Stimulated activated CD8-positive, alpha-beta memory T cell treated with anti-CD3 and anti-CD28 coated beads, Interleukin-12 subunit alpha, Interleukin-12 subunit beta, amount 100 ng/mL, for 1 hour (primary cell): ENCODE data around the gene C19orf25.
"Not testable (repeated sequence)": the region's sequence is repeated elsewhere in the genome, so short reads cannot be mapped to it uniquely, and the experiment has no call there.

Source experiments
- DNase-seq: peaks from one replicate; pipeline ENCODE4 v3.0.0-alpha.2; 2020; ENCODE audit warnings: low read depth

The C19orf25 gene

GRCh38 chr19:1449467-1450442 lies 29.3 kb downstream of the C19orf25 start, which contains the start of gene APC2:
Gene APC2 (plus strand): TSS chr19:1450121. CDS start chr19:1453002, 2,881 bp downstream.
- DNase-seq, result no peak

GRCh38 chr19:1447944-1448343 lies 31.1 kb downstream of the C19orf25 start:
- DNase-seq, result no peak

GRCh38 chr19:1447504-1447903 lies 31.5 kb downstream of the C19orf25 start:
- DNase-seq, result no peak

GRCh38 chr19:1446713-1447481 lies 32.1 kb downstream of the C19orf25 start:
- DNase-seq, result no peak

DNA sequence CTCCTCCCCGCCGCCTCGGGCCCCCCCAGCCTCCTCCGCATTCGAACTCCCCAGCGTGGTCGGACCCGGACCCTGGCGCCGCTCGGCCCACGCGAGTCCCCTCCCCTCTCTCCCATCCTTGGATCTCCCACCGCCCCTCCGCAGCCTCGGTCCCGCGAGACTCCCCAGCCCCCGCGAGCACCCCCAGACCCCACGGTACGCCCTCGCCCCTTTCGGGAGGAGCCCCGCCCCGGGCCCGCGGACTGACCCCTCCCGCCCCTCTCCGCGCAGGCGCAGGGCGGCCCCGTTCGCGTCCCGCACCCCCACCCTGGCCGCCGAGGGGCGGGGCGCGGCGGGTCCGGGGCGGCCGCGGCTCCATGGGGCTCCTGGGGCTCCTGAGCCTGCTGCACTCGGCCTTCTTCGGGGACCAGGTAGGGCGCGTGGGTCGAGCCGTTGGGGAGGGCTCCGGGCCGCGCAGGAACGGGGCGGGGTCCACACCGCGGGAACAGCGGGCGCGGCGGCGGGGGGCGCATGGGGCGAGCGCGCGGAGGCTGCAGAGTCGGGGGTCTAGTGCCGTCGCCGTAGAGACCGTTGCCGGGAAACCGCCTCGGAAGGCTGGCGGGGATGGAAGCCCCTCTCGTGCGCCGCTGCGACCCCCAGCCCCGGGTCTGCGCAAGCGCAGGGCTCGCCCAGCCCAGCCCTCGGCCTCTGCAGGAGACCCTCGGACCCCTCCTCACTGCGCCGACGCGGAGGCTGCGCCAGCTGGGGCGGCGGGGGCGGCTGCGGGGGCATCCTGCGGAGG lies 32.9 kb downstream of the C19orf25 start:
- no peak for DNase-seq

DNA sequence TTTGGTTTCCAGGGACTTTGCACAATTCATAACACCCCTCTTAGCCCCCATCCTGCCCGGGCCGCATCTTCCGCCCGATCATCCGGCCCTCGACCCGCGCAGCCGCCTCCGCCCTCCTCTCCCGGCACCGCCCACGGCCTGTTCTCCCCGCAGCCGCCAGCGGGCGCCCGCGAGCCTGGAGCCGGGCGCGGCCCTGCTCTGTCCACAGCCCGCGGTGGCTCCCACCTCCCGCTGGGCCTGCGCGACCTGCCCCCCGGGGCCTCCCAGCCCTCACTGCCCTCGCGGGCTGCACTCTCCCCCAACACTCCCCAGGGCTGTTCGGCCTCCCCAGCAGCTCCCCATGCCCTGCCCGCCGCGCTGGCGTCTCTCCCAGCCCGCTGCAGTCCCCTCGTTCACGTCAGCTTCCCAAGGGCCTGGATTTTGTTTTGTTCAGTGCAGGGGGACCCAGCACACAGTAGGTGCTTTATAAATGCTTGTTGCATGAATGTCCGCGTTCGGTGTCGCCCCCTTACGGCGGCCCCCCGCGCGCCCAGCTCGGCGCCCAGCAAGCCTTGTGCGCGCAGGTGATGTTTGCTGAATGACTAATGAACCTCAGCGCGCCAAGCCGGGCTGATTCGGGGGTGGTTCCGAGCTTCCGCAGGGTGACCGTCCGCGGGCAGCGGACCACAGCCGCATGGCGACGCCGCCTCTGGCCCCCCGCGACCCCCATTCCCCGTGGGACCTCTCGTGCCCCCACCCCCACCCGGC lies 33.7 kb downstream of the C19orf25 start:
- peak; percentile 53 for DNase-seq

GRCh38 chr19:1441677-1442438 lies 37.2 kb downstream of the C19orf25 start:
- no peak for DNase-seq

- no peak for DNase-seq
These were observed 38.0 kb downstream of the C19orf25 start for GRCh38 chr19:1441022-1441426.

GRCh38 chr19:1440418-1440801 lies 38.6 kb downstream of the C19orf25 start:
- DNase-seq, result no peak

DNA sequence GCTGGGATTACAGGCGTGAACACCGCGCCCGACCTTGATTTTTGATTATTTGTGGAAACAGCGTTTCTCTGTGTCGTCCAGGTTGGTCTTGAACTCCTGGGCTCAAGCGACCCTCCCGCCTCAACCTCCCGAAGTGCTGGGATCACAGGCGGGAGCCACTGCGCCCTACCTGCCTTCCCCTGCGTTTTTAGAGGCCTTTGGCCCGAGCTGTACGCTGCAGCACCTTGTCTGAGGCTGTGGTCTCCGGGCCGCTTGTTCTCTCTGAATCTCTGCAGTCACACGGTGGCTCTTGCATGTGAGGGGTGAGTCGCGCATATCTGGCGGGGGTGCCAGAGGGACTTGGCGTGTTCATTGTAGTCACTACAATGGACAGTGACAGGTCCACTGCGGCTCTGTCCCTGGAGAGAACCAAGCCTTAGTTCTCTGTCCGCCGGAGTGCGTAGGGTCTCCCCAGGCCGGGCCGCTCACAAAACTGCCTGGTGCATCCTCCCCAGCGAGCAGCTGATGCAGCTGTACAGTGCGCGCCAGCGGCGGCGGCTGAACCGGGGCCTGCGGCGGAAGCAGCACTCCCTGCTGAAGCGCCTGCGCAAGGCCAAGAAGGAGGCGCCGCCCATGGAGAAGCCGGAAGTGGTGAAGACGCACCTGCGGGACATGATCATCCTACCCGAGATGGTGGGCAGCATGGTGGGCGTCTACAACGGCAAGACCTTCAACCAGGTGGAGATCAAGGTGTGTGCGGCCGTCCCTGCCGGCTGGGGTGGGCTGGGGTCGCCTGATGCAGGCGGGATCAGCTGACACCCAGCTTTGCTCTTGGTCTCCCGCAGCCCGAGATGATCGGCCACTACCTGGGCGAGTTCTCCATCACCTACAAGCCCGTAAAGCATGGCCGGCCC lies 39.2 kb downstream of the C19orf25 start:
- DNase-seq, result not testable (repeated sequence)

GRCh38 chr19:1438933-1439354 lies 40.1 kb downstream of the C19orf25 start:
- no peak for DNase-seq

GRCh38 chr19:1438035-1438932 lies 40.7 kb downstream of the C19orf25 start, which contains the start of gene RPS15:
Gene RPS15 (plus strand): TSS chr19:1438396. CDS start chr19:1438426, 30 bp downstream.
- DNase-seq, result peak; percentile 94

- DNase-seq, result no peak
These were observed 41.4 kb downstream of the C19orf25 start for GRCh38 chr19:1437609-1438008.

DNA sequence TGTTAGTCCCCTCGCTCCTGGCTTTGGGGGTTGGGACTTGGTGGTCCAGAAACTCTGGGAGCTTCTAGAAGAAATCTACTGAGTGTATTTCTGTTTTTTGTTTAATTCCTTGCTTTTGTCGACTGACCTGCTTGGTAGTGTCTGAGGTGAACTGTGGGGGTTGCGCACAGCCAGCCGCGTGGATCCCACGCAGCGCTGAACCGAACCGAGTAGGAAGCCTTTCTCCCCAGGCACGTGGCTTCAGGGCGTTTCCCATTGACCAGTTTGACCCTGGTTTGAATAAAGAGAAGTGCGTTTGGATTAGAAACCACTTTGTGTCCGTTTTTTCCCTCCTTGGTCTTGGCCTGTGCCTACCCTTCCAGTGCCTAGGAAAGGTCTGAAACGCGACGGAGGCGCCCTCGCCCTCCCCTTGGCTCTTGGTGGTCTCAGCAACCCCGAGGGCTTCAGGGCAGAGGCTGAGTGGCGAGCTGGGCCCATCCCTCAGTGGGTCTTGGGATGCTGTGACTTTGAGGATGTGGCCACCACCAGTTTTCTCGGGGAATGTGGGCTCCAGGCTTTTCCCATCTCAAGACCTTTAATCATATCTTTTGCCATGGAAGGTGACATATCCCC lies 43.5 kb downstream of the C19orf25 start:
- no peak for DNase-seq

DNA sequence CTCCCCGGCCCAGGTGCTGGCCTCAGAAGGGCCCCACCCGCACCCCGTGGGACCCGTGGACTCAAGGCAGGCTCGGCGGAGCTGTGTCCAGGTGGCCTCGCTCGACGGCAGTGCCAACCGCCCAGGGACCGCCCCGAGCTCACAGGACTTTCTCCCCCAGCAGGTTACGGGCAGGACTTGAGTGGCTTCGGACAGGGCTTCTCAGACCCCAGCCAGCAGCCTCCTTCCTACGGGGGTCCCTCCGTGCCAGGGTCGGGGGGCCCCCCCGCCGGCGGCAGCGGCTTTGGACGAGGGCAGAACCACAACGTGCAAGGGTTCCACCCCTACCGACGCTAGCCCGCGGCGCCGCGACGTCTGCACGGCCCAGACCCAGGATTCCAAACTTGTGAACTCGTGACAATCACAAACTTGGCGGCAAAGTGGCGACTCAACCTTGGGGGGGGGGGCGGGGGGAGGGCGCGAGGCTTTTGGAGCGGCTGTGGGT lies 44.4 kb downstream of the C19orf25 start:
- no peak for DNase-seq

DNA sequence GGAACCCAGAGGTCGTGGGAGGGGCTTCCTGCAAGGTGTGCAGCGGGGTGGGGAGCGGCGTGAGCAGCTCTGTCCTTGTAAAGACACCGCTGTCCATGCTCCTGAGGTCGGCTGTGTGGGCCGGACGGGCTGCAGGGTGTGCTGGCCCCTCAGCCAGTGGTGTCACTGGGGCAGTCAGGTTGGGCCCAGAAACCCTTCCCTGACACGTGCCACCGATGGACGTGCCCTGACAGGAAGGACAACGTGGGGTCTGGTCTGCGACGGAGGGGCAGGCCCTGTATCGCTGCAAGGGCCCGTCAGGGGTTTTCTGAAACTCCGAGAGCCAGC lies 45.0 kb downstream of the C19orf25 start:
- DNase-seq, result no peak

- no peak for DNase-seq
These were observed 45.6 kb downstream of the C19orf25 start for GRCh38 chr19:1433119-1434039.
